PC-3 (cell line): Measurements from ENCODE around the gene NFAT5.

Experiments used
- CTCF ChIP-seq: fragments of 300-600 bp; sonication (generic); conservative IDR thresholded peaks from 2 replicates; pipeline ENCODE4 v1.5.1; 2017; ENCODE audit warnings: antibody characterized with exemption, low read depth, mild to moderate bottlenecking, low read length
- EZH2 ChIP-seq: fragments of 300-600 bp; sonication (generic); IDR thresholded peaks from one replicate; pipeline ENCODE4 v1.6.1; 2017; ENCODE audit warnings: antibody characterized with exemption, mild to moderate bottlenecking, low read length; ENCODE audit not compliant: unreplicated experiment

- no peak for TF ChIP-seq CTCF
- TF ChIP-seq EZH2, result no peak
Observed at GRCh38 chr16:69721441-69721957, 155.7 kb downstream of the NFAT5 start.
